H1 (cell line): ENCODE measurements around the gene CLDN3. TPM values are rescaled to one million over a fixed set of nuclear protein-coding genes. Genes with fewer than 3 reads are reported as not detected.

Experiments used
- CTCF ChIA-PET: fragments of 300-600 bp; sonication (Branson Sonifier 250); formaldehyde crosslinking; loops from one replicate; lab custom pipeline; 2021; ENCODE audit not compliant: partially characterized antibody; lab: Charles Lee
- POLR2A ChIA-PET: fragments of 300-600 bp; sonication (Branson Sonifier 250); formaldehyde crosslinking; loops from one replicate; lab custom pipeline; 2021; ENCODE audit warnings: inconsistent platforms; ENCODE audit not compliant: partially characterized antibody; lab: Charles Lee
- DNase-seq, 2 experiments: peaks; one replicate each; pipeline versions ENCODE4 v3.0.0 to v3.0.0-alpha.2; 2010 to 2022; ENCODE audit warnings: low spot score in 2 of 2, low read depth in 1 of 2, mixed read lengths in 1 of 2
- FAIRE-seq: peaks from 2 replicates; lab custom pipeline; 2011; peaks lifted over from hg19 to GRCh38; lab: Jason Lieb, UNC
- H2AFZ ChIP-seq: 2 replicates; pipeline ENCODE4 v1.8.1; 2012; ENCODE audit warnings: low read length, inconsistent platforms
- H2AK5ac ChIP-seq: 2 replicates; pipeline ENCODE4 v1.6.1; 2013; ENCODE audit warnings: low read depth, low read length
- H2BK120ac ChIP-seq: replicated peaks from 2 replicates; pipeline ENCODE3; 2013; ENCODE audit warnings: low read depth, low read length, inconsistent platforms
- H2BK12ac ChIP-seq: 2 replicates; pipeline ENCODE4 v1.6.1; 2013; ENCODE audit warnings: low read depth, low read length
- H2BK15ac ChIP-seq: 2 replicates; pipeline ENCODE4 v1.6.1; 2013; ENCODE audit warnings: low read length
- H2BK20ac ChIP-seq: 2 replicates; pipeline ENCODE4 v1.6.1; 2013; ENCODE audit warnings: low read length
- H2BK5ac ChIP-seq: 2 replicates; pipeline ENCODE4 v1.6.1; 2013; ENCODE audit warnings: low read depth, low read length
- H3K14ac ChIP-seq: 2 replicates; pipeline ENCODE4 v1.6.1; 2013; ENCODE audit warnings: inconsistent platforms; ENCODE audit not compliant: insufficient read length
- H3K18ac ChIP-seq: 2 replicates; pipeline ENCODE4 v1.6.1; 2013; ENCODE audit warnings: low read length; ENCODE audit errors: extremely low read depth
- H3K23ac ChIP-seq: 2 replicates; pipeline ENCODE4 v1.6.1; 2013; ENCODE audit warnings: inconsistent platforms; ENCODE audit not compliant: insufficient read length
- H3K23me2 ChIP-seq: 2 replicates; pipeline ENCODE4 v1.6.1; 2013; ENCODE audit warnings: low read depth, low read length
- H3K27ac ChIP-seq: 2 replicates; pipeline ENCODE4 v1.6.1; 2011; ENCODE audit warnings: low read depth, low read length, inconsistent platforms
- H3K27me3 ChIP-seq, 4 experiments: replicated peaks in 1 of 4; 1 replicate in 1 of 4; 2 replicates in 3 of 4; pipeline versions ENCODE4 v1.6.1 to v1.8.1; 2011 to 2013; ENCODE audit warnings: low read length in 3 of 4, mild to moderate bottlenecking in 3 of 4, inconsistent platforms in 2 of 4, mixed read lengths in 2 of 4, moderate library complexity in 1 of 4; ENCODE audit not compliant: control insufficient read depth in 3 of 4, insufficient read depth in 3 of 4; ENCODE audit errors: extremely low read depth in 1 of 4
- H3K36me3 ChIP-seq, 4 experiments: 2 replicates each; pipeline versions ENCODE4 v1.6.1 to v1.8.1; 2011 to 2013; ENCODE audit warnings: mild to moderate bottlenecking in 4 of 4, low read length in 3 of 4, moderate library complexity in 2 of 4, control low read depth in 1 of 4, inconsistent platforms in 1 of 4; ENCODE audit not compliant: insufficient read depth in 4 of 4, control insufficient read depth in 2 of 4
- H3K4ac ChIP-seq: replicated peaks from 2 replicates; pipeline ENCODE3; 2013; ENCODE audit warnings: low read length, low read depth, mixed read lengths, inconsistent platforms; ENCODE audit not compliant: insufficient read length
- H3K4me1 ChIP-seq, 4 experiments: replicated peaks in 1 of 4; 1 replicate in 1 of 4; 2 replicates in 3 of 4; pipeline versions ENCODE4 v1.6.1 to v1.8.1; 2011 to 2013; ENCODE audit warnings: low read length in 3 of 4, inconsistent platforms in 2 of 4, mixed read lengths in 1 of 4; ENCODE audit not compliant: insufficient read depth in 4 of 4, control insufficient read depth in 3 of 4
- H3K4me2 ChIP-seq, 2 experiments: 2 replicates each; pipeline versions ENCODE4 v1.6.1 to v1.8.1; 2011 to 2013; ENCODE audit warnings: low read depth in 2 of 2, low read length in 2 of 2, control low read depth in 1 of 2, inconsistent platforms in 1 of 2, mild to moderate bottlenecking in 1 of 2; ENCODE audit not compliant: insufficient read depth in 1 of 2
- H3K4me3 ChIP-seq, 4 experiments: fragments of 200-600, 300-600 bp in 1 of 4; sonication (generic), shearing (Covaris generic), sonication (Bioruptor Twin) in 1 of 4; 2 replicates each; pipeline versions ENCODE4 v1.5.1 to v1.8.1; 2011 to 2016; ENCODE audit warnings: low read length in 4 of 4, low read depth in 3 of 4, control low read depth in 2 of 4, inconsistent platforms in 2 of 4, mild to moderate bottlenecking in 2 of 4, mixed read lengths in 1 of 4, moderate library complexity in 1 of 4; ENCODE audit not compliant: insufficient read depth in 2 of 4; ENCODE audit errors: extremely low read depth in 1 of 4
- H3K56ac ChIP-seq: replicated peaks from 2 replicates; pipeline ENCODE3; 2013; ENCODE audit warnings: low read depth, mild to moderate bottlenecking, mixed read lengths, low read length, inconsistent platforms; ENCODE audit not compliant: insufficient read length
- H3K79me1 ChIP-seq: 2 replicates; pipeline ENCODE4 v1.6.1; 2013; ENCODE audit warnings: low read depth, low read length, control low read depth
- H3K79me2 ChIP-seq, 2 experiments: 2 replicates each; pipeline versions ENCODE4 v1.6.1 to v1.8.1; 2012 to 2013; ENCODE audit warnings: low read length in 2 of 2, mild to moderate bottlenecking in 2 of 2, inconsistent platforms in 1 of 2; ENCODE audit not compliant: insufficient read depth in 2 of 2, control insufficient read depth in 1 of 2
- H3K9ac ChIP-seq, 4 experiments: replicated peaks in 1 of 4; 1 replicate in 1 of 4; 2 replicates in 3 of 4; pipeline versions ENCODE4 v1.6.1 to v1.8.1; 2011 to 2013; ENCODE audit warnings: low read depth in 3 of 4, low read length in 3 of 4, control low read depth in 2 of 4, mild to moderate bottlenecking in 2 of 4, moderate library complexity in 2 of 4, inconsistent platforms in 1 of 4; ENCODE audit errors: extremely low read depth in 1 of 4
- H3K9me3 ChIP-seq, 2 experiments: 2 replicates each; pipeline versions ENCODE4 v1.6.1 to v1.8.1; 2012 to 2013; ENCODE audit warnings: mild to moderate bottlenecking in 2 of 2, moderate library complexity in 2 of 2, control low read depth in 1 of 2, inconsistent platforms in 1 of 2, low read depth in 1 of 2, low read length in 1 of 2, mixed read lengths in 1 of 2; ENCODE audit not compliant: insufficient read depth in 2 of 2
- H4K20me1 ChIP-seq, 2 experiments: replicated peaks in 1 of 2; 2 replicates each; pipeline versions ENCODE3 to v1.8.1; 2011 to 2013; ENCODE audit warnings: inconsistent platforms in 2 of 2, low read length in 2 of 2, mild to moderate bottlenecking in 1 of 2; ENCODE audit not compliant: insufficient read depth in 2 of 2, control insufficient read depth in 1 of 2
- H4K5ac ChIP-seq: 2 replicates; pipeline ENCODE4 v1.6.1; 2013; ENCODE audit warnings: low read length, low read depth, mixed read lengths, inconsistent platforms; ENCODE audit not compliant: insufficient read length
- H4K8ac ChIP-seq: 2 replicates; pipeline ENCODE4 v1.8.0; 2013; ENCODE audit warnings: mild to moderate bottlenecking, moderate library complexity, low read length, inconsistent platforms; ENCODE audit not compliant: insufficient read depth; ENCODE audit errors: extremely low read depth
- H4K91ac ChIP-seq: replicated peaks from 2 replicates; pipeline ENCODE3; 2013; ENCODE audit warnings: low read length, mixed read lengths, inconsistent platforms; ENCODE audit not compliant: insufficient read length
- CHD1 ChIP-seq: IDR thresholded peaks from 2 replicates; pipeline ENCODE4 v1.6.1; 2012; ENCODE audit warnings: low read depth, low read length, improper control_type of control experiment
- CHD2 ChIP-seq: IDR thresholded peaks from 2 replicates; pipeline ENCODE4 v1.6.1; 2012; ENCODE audit warnings: low read length, improper control_type of control experiment
- CREB1 ChIP-seq: IDR thresholded peaks from 2 replicates; pipeline ENCODE4 v1.6.1; 2012; ENCODE audit warnings: inconsistent platforms
- EGR1 ChIP-seq: IDR thresholded peaks from 2 replicates; pipeline ENCODE4 v1.6.1; 2011; ENCODE audit warnings: low read depth, low read length, borderline replicate concordance
- HDAC2 ChIP-seq, 2 experiments: fragments of 300-600 bp in 1 of 2; sonication (generic) in 1 of 2; IDR thresholded peaks; 2 replicates each; pipeline ENCODE4 v1.6.1; 2011 to 2012; ENCODE audit warnings: low read depth in 2 of 2, low read length in 2 of 2, mild to moderate bottlenecking in 2 of 2, moderate library complexity in 2 of 2, borderline replicate concordance in 1 of 2, inconsistent platforms in 1 of 2
- KDM1A ChIP-seq: fragments of 200-600, 300-600 bp; sonication (generic); IDR thresholded peaks from 2 replicates; pipeline ENCODE4 v1.7.1; 2016; ENCODE audit warnings: mild to moderate bottlenecking, low read length, borderline replicate concordance
- MAFK ChIP-seq: IDR thresholded peaks from 2 replicates; pipeline ENCODE4 v1.6.1; 2012; ENCODE audit warnings: low read depth, mild to moderate bottlenecking, improper control_type of control experiment, low read length
- POLR2AphosphoS5 ChIP-seq: IDR thresholded peaks from 2 replicates; pipeline ENCODE4 v1.6.1; 2011; ENCODE audit warnings: low read depth, low read length
- RXRA ChIP-seq: IDR thresholded peaks from 2 replicates; pipeline ENCODE4 v1.6.1; 2011; ENCODE audit warnings: low read depth, mild to moderate bottlenecking, low read length, moderate library complexity; ENCODE audit not compliant: insufficient read depth
- SIRT6 ChIP-seq: IDR thresholded peaks from one replicate; pipeline ENCODE4 v1.7.1; 2012; ENCODE audit warnings: low read length, inconsistent platforms
- SRF ChIP-seq: IDR thresholded peaks from 2 replicates; pipeline ENCODE4 v1.6.1; 2011; ENCODE audit warnings: mild to moderate bottlenecking, low read depth, low read length, moderate library complexity
- WGBS, 2 experiments: shearing (Covaris generic) in 1 of 2; methylation state at CpG; one replicate each; pipeline versions ENCODE4 v1.1.6 to v1.1.7; 2013 to 2015; ENCODE audit warnings: low lambda C conversion rate in 2 of 2, mixed read lengths in 2 of 2, inconsistent platforms in 1 of 2, low coverage in 1 of 2, missing lambda C conversion rate in 1 of 2; ENCODE audit not compliant: insufficient replicate concordance in 2 of 2, insufficient coverage in 1 of 2, insufficient read length in 1 of 2; ENCODE audit errors: extremely low coverage in 1 of 2, missing lambda C conversion rate in 1 of 2; 5-methylcytosine and 5-hydroxymethylcytosine counted together
- polyA plus RNA-seq, 7 experiments: library from polyadenylated mRNA; depleted of rRNA in 3 of 7; stranded (reverse) in 5 of 7; unstranded in 2 of 7; fragments of >200 nt in 5 of 7; fragments of 200-250 nt in 2 of 7; gene quantifications; 1 replicate in 5 of 7; 2 replicates in 1 of 7; 4 replicates in 1 of 7; pipeline versions ENCODE4 v1.2.1 to v1.2.3, GENCODE V29; 2011 to 2013; ENCODE audit warnings: missing spikeins in 2 of 7, mixed read lengths in 2 of 7
- total RNA-seq: library from RNA; stranded (reverse); fragmentation: NEBNext Ultra II Directional; extraction: Animal tissue kit (Norgen Biotek cat#: 25700); gene quantifications from 2 replicates; pipeline ENCODE4 v1.2.1, GENCODE V29; 2021
- TF ChIP-seq, protein P1 (sequence below): IDR thresholded peaks from 2 replicates; pipeline ENCODE4 v1.6.1; 2011; ENCODE audit warnings: low read depth, mild to moderate bottlenecking, low read length; ENCODE audit not compliant: insufficient read depth

CLDN3 gene
- total and polyA plus RNA-seq, 2 of the 8 experiments (the other 6 are each of a cell fraction or from before 2014, with no cell fraction given), result 19.1 to 65.2 TPM

DNA sequence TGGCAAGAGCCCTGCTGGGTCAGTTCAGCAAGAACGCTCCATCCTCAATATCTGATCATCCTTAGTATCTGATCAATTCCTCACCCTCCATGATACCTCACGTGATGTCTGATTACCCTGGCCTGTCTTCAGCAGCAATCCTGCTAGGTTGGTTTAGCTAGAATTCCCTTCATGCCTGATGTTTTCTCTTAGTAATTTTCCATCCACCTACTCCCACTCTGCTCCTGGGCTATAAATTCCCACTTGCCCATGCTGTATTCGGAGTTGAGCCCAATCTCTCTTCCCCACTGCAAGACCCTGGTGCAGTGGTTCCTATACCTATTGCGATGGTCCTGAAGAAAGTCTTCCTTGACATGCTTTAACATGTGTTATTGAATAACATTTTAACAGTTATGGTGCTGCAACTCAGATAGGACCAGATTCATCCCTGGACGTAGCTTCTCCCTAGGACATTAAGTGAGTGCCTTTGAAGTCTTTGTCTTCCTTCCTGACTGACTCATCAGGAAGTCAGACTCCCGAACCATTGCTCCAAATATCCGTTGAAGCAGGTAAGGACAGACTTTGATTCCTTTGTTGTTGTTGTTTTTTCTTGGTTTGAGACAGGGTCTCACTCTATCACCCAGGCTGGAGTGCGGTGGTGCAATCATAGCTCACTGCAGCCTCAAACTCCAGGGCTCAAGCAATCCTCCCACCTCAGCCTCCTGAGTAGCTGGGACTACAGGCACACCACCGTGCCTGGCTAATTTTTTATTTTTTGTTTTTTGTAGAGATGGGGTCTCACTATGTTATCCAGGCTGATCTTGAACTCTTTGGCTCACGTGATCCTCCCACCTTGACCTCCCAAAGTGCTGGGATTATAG, 29.4 kb upstream of the CLDN3 start:
- no peak for FAIRE-seq
- Histone ChIP-seq H3K79me1 (no peaks in the 10 kb centered on the region), H3K23ac (no peak overlapping the region), H4K91ac (no peak overlapping the region), H2BK15ac (0 out of 2 replicates have a peak overlapping the region, but pooled peaks have one; percentile 3), H3K27ac (no peak overlapping the region), H4K20me1 (no peaks in the 10 kb centered on the region), H2BK12ac (no peak overlapping the region; the same call in 1 of the 2 replicates), H2BK120ac (no peak overlapping the region), H3K79me2 (no peaks in the 10 kb centered on the region), H3K9ac (no peak overlapping the region), H2BK20ac (no peak overlapping the region), H3K4me2 (no peak overlapping the region), H3K9me3 (no peaks in the 10 kb centered on the region), H2AFZ (no peak overlapping the region), H3K27me3 (no peaks in the 10 kb centered on the region), H4K5ac (no peak overlapping the region), H4K8ac (no peak overlapping the region), H3K36me3 (no peaks in the 10 kb centered on the region), H3K4ac (no peak overlapping the region), H3K4me1 (peaks cover 0 to 6% (median 0%) of the 10 kb centered on the region in 4 experiments; a peak in 1 of 7 replicates), H3K18ac (no peak overlapping the region), H3K23me2 (no peaks in the 10 kb centered on the region), H3K14ac (no peak overlapping the region), H3K56ac (no peak overlapping the region), H2BK5ac (no peak overlapping the region), H3K4me3 (no peak overlapping the region), H2AK5ac (no peak overlapping the region)
- 72% methylated on average over 10 of the region's 10 CpGs; no CpG with 5 or more reads in 1 of the 2 experiments for WGBS, 2 experiments
- TF ChIP-seq SRF (no peak), KDM1A (no peak), MAFK (no peak), HDAC2 (IDR thresholded peaks at IDR 0.05; ENCODE audit: borderline replicate concordance in 1 of 2, low read depth in 2 of 2, low read length in 2 of 2) (no peak), RXRA (no peak), CREB1 (no peak), EGR1 (no peak), POLR2AphosphoS5 (no peak), CHD1 (no peak), SIRT6 (no peak), CHD2 (no peak)
- TF ChIP-seq, protein P1, sequence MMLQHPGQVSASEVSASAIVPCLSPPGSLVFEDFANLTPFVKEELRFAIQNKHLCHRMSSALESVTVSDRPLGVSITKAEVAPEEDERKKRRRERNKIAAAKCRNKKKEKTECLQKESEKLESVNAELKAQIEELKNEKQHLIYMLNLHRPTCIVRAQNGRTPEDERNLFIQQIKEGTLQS, result no peak
- ChIA-PET CTCF (interaction anchor here (0.8 to 1.8 kb wide), 6 partner anchors 11 to 57 kb away, joined by 3 to 16 read pairs (median 4); no protein-coding TSS in a partner anchor), POLR2A (interaction anchor here (0.7 to 1.1 kb wide), 2 partner anchors 11 to 63 kb away, joined by 3 read pairs; no protein-coding TSS in a partner anchor)
- peak in 1 of 2 experiments; percentile 39 for DNase-seq
